Measurements from ENCODE around the gene ZIM2. TPM values are rescaled to one million over a fixed set of nuclear protein-coding genes. Genes with fewer than 3 reads are reported as not detected.

ZIM2 gene
- total and polyA plus RNA-seq, 2 donors = 0.18 to 5.7 TPM

DNA sequence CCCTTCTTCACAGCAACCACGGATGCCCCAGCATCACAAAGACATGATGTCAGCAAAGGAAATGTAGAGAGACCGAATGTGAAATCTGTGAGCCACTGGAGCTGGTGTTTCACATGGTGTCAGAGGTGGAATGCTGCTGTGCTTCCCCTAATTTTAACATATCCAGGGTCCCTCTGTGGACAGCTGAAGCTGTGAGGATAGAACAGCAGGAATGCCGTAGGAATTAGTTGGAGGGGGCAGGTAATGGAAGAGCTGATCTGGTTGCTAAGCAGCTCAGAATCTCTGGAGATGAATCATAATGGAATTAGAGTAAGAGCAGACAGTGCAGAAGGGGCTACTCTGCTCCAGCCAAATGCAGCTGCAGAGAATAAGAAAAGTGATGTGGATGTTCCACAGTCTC is 100.0 kb downstream of the ZIM2 start:
- no peak for DNase-seq (ENCODE audit: extremely low spot score)
- 27% methylated on average over 3 of the region's 3 CpGs for WGBS
- Histone ChIP-seq H3K4me3 (ENCODE audit: low read depth, low read length) (no peak overlapping the region), H3K4me1 (ENCODE audit: insufficient read depth) (no peaks in the 10 kb centered on the region), H3K36me3 (ENCODE audit: insufficient read depth) (no peaks in the 10 kb centered on the region), H3K27ac (ENCODE audit: low read depth) (no peak overlapping the region)

GRCh38 chr19:56736571-56736970 is 104.0 kb downstream of the ZIM2 start:
- H3K4me3 ChIP-seq (ENCODE audit: low read depth, low read length) = no peak overlapping the region
- H3K27ac ChIP-seq (ENCODE audit: low read depth) = no peak overlapping the region
- no peaks in the 10 kb centered on the region for H3K4me1 ChIP-seq (ENCODE audit: insufficient read depth)
- no peaks in the 10 kb centered on the region for H3K36me3 ChIP-seq (ENCODE audit: insufficient read depth)
- WGBS = 86% methylated on average over 6 of the region's 6 CpGs
- DNase-seq (ENCODE audit: extremely low spot score) = no peak

- Histone ChIP-seq H3K4me1 (ENCODE audit: insufficient read depth) (no peaks in the 10 kb centered on the region), H3K27ac (ENCODE audit: low read depth) (no peak overlapping the region), H3K4me3 (ENCODE audit: low read depth, low read length) (no peak overlapping the region), H3K36me3 (ENCODE audit: insufficient read depth) (no peaks in the 10 kb centered on the region)
- DNase-seq (ENCODE audit: extremely low spot score) = no peak
- WGBS = 11% methylated on average over 2 of the region's 2 CpGs
Measured at GRCh38 chr19:56732976-56733375, 107.5 kb downstream of the ZIM2 start.

DNA sequence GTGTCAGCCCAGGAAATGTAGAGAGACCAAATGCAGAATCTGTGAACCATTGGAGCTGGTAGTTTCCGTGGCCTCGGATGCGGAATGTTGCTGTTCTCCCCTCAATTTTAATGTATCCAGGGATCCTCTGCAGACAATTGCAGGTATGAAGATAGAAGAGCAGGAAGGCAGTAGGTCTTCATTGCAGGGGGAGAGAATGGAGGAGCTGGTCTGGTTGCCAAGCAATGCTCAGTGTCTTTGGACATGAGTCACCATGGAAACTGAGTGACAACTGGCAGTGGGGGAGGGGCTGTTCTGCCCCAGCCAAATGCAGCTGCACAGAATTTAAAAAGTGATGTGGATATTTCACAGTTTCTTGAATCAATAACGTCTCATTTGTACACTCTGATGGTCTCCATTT is 112.8 kb downstream of the ZIM2 start:
- no peaks in the 10 kb centered on the region for H3K4me1 ChIP-seq (ENCODE audit: insufficient read depth)
- no peak for DNase-seq (ENCODE audit: extremely low spot score)
- 74% methylated on average over 4 of the region's 4 CpGs for WGBS
- H3K27ac ChIP-seq (ENCODE audit: low read depth) = no peak overlapping the region
- H3K4me3 ChIP-seq (ENCODE audit: low read depth, low read length) = no peak overlapping the region
- no peaks in the 10 kb centered on the region for H3K36me3 ChIP-seq (ENCODE audit: insufficient read depth)

GRCh38 chr19:56725829-56726424 is 114.6 kb downstream of the ZIM2 start:
- no peak for DNase-seq (ENCODE audit: extremely low spot score)
- Histone ChIP-seq H3K4me1 (ENCODE audit: insufficient read depth) (no peaks in the 10 kb centered on the region), H3K4me3 (ENCODE audit: low read depth, low read length) (no peak overlapping the region), H3K36me3 (ENCODE audit: insufficient read depth) (no peaks in the 10 kb centered on the region), H3K27ac (ENCODE audit: low read depth) (no peak overlapping the region)
- 22% methylated on average over 9 of the region's 9 CpGs for WGBS

Small RNA genes within 50 kb of the gene (small RNA-seq; reads per million reads assigned to genes)
- gene AC006115.2 = not detected

Other genes starting within 250 kb of the ZIM2 start
- 9.1 TPM for gene ZNF71, start 245.4 kb downstream of the ZIM2 start, total RNA-seq
- gene ZNF71, start 245.4 kb downstream of the ZIM2 start, polyA plus RNA-seq = 8.2 TPM
- 1.8 TPM for gene SMIM17, start 197.6 kb downstream of the ZIM2 start, total RNA-seq
- gene SMIM17, start 197.6 kb downstream of the ZIM2 start, polyA plus RNA-seq = 0.34 TPM
- gene ZNF835, start 169.0 kb downstream of the ZIM2 start, total RNA-seq = 4.3 TPM
- 4.1 TPM for gene ZNF835, start 169.0 kb downstream of the ZIM2 start, polyA plus RNA-seq
- 324 TPM for gene PEG3, start within 50 bp of the ZIM2 start, total RNA-seq
- 9.7 TPM for gene PEG3, start within 50 bp of the ZIM2 start, polyA plus RNA-seq

Measured in urinary bladder (tissue), 4 donors.